GM12865 (cell line): Measurements from ENCODE around the gene RANBP9.

ENCODE experiments used
- DNase-seq: peaks from one replicate; pipeline ENCODE4 v3.0.0; 2010; ENCODE audit warnings: low read depth
- H3K4me3 ChIP-seq: 2 replicates; pipeline ENCODE4 v1.5.1; 2011; ENCODE audit warnings: mild to moderate bottlenecking, low read depth, low read length, control low read depth
- TF ChIP-seq, protein P1 (sequence below): IDR thresholded peaks from 2 replicates; pipeline ENCODE4 v1.5.1; 2011; ENCODE audit warnings: low read length, control low read depth, low read depth, inconsistent platforms; ENCODE audit not compliant: insufficient read depth; ENCODE audit errors: missing control alignments

Gene RANBP9

DNA sequence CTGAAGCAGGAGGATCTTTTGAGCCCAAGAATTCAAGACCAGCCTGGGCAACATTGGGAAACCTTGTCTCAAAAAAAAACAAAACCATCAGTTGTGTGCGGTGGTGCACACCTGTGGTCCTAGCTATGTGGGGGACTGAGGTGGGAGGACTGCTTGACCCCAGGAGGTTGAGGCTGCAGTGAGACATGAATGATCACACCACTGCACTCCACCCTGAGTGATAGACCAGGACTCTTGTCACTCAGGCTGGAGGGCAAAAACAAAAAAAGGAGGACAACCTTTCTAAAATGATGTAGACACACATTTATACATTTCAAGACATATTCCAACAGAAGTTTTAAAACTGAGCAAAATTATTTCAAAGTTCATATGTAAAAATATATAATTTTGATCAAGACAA, 51.4 kb downstream of the RANBP9 start:
- DNase-seq, result no peak
- TF ChIP-seq, protein P1, sequence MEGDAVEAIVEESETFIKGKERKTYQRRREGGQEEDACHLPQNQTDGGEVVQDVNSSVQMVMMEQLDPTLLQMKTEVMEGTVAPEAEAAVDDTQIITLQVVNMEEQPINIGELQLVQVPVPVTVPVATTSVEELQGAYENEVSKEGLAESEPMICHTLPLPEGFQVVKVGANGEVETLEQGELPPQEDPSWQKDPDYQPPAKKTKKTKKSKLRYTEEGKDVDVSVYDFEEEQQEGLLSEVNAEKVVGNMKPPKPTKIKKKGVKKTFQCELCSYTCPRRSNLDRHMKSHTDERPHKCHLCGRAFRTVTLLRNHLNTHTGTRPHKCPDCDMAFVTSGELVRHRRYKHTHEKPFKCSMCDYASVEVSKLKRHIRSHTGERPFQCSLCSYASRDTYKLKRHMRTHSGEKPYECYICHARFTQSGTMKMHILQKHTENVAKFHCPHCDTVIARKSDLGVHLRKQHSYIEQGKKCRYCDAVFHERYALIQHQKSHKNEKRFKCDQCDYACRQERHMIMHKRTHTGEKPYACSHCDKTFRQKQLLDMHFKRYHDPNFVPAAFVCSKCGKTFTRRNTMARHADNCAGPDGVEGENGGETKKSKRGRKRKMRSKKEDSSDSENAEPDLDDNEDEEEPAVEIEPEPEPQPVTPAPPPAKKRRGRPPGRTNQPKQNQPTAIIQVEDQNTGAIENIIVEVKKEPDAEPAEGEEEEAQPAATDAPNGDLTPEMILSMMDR, result no peak
- no peak overlapping the region for H3K4me3 ChIP-seq

DNA sequence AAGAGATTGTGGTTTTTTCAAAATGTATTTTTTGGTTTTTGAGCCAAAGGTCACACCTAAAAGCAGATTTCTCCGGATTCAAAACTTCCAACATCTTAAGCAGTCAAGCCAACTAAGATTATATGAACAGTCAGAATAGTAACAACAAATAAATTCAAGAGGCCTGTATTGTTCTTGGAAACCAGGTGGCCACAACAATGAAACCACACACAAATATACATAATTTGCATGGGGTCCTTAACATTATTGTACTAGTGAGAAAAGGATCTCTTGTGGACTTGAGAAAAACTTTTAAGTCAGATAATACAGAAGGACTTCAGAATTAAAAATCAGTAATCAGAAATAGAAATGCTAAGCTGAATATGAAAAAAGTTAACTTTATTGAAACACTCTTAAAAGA, 55.9 kb downstream of the RANBP9 start:
- peak; percentile 45 for DNase-seq
- TF ChIP-seq, protein P1, result no peak
- H3K4me3 ChIP-seq, result no peak overlapping the region

DNA sequence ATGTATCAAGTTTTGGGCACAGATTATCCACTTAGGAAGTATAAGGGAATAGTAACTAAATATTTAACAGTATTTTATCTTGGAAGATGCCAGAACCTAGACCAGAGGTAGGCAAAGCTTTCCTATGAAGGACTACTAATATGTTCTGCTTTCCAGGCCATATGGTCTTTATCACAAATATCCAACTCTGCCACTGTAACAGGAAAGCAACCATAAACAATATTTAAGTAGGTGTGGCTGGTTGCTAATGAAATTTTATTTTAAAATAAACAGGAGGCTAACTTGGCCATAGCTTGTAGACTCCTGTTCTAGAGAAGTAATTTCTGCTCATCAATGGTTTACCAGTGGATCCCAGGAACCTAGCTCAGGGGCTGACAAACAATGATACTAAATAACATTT, 57.1 kb downstream of the RANBP9 start:
- DNase-seq, result no peak
- H3K4me3 ChIP-seq, result no peak overlapping the region
- TF ChIP-seq, protein P1, result no peak

DNA sequence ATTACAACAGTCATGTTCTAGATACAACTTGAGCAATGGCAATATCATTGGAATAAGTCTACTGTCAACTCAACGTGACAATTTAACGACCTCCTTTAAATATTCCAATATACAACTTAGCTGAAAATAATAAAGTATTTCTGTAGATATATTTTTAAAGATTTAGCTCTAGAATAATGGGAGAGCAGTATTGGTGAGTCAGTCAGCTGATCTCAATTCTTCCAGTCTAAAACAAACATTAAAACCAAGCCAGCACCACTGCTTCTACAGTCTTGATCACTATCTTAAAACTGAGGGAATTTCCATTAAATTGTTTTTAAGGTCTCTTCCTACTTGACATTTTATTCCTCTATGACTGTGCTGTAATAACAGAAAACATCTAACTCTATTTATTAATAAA, 58.3 kb downstream of the RANBP9 start:
- no peak overlapping the region for H3K4me3 ChIP-seq
- TF ChIP-seq, protein P1, result no peak
- no peak for DNase-seq

DNA sequence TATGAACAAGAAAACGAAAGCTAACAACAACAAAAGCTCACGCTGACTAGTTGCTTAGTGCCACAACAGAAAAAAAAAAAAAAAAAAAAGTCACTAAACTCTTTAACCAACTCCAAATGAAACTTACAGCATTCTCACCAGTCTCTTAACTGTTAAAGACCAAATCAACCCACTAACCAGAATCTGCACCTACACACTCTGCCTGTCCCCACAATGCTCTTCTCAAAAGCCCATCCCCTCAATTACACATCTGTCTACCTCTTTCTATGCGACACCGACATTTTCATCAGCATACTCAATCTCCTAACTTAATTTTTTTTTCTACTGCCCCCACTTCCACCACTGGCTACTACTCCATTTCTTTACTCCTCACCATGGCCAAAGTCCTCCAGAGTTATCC, 62.2 kb downstream of the RANBP9 start:
- H3K4me3 ChIP-seq, result no peak overlapping the region
- DNase-seq, result no peak
- TF ChIP-seq, protein P1, result no peak

DNA sequence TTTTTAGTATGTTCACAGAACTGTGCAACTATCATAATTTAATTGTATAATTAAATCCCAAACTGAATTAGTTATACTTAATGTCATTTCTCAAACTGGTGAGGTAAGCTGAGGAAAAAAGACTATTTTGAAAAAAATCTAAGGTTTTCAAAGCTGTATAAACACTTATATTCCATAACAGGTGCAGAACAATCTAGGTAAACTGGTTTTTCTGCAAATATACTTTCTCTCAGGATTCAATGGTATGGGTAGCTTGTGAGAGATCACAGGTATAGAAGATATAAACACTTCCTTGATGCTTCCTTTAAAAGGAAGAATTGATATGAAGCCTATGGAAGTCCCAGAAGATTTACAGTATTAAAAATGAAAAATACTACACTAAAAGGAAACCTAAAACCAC, 62.8 kb downstream of the RANBP9 start:
- no peak overlapping the region for H3K4me3 ChIP-seq
- TF ChIP-seq, protein P1, result no peak
- no peak for DNase-seq

DNA sequence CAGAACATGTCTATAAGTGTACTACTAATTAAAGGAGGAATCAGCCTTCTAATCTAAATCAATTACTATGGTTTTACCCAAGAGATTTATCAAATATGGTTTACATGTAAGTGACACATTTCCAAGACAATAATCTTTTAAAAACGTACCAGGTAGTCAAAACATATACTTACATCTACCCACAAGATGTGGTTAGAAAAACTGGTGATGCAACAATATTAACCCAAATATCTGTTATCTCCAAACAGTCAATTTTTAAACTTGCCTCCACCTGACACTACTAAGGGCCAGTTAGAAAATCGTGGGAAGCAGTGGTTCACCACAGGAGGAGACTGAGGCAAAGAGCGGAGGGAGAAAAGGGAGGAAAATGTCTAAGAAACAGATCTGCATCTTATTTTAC, 68.5 kb downstream of the RANBP9 start:
- TF ChIP-seq, protein P1, result no peak
- DNase-seq, result no peak
- H3K4me3 ChIP-seq, result no peak overlapping the region
